GM19395 (cell line): ENCODE measurements around the gene KRTAP12-2.
"Not testable (repeated sequence)": the region's sequence is repeated elsewhere in the genome, so short reads cannot be mapped to it uniquely, and the experiment has no call there.

ENCODE experiments used
- ATAC-seq: cut with Tn5 transposase; IDR thresholded peaks from one replicate; pipeline ENCODE4 v1.9.1; 2021; ENCODE audit warnings: mild to moderate bottlenecking, moderate library complexity; ENCODE audit not compliant: unreplicated experiment

The KRTAP12-2 gene

DNA sequence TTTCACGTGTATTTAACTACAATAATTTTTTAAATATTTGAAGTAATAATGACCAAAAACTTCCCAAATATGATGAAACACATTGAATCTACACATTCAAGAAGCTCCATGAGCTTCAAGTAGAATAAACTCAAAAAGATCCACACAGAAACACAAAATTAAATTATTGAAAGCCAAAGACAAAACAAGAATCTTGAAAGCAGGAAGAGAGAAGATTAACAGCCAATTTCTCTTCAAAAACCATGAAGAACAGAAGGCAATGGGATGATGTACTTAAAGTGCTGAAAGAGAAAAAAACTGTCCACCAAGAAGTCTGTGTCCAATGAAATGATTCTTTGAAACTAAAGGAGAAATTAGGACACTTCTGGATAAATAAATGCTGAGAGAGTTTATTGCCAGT lies 34.7 kb downstream of the KRTAP12-2 start:
- ATAC-seq: no peak

DNA sequence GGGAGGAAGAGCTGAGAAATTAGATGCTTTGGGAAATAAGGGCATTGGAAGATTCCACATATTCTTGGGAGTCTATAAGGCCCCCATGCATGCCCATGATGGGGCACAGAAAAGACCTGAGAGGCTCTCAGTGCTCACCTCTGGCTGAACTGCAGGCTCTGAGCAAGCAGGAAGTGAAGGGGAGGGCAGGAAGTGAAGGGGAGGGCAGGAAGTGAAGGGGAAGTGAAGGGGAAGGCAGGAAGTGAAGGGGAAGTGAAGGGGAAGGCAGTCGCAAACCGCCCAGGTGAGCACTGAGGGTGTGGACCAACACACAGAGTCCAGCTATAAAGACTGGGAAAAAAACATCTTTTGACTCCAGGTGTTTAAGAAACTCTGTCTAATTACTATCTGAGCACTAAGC lies 36.3 kb downstream of the KRTAP12-2 start:
- no peak for ATAC-seq

GRCh38 chr21:44628707-44629391 lies 37.9 kb downstream of the KRTAP12-2 start:
- ATAC-seq: no peak

DNA sequence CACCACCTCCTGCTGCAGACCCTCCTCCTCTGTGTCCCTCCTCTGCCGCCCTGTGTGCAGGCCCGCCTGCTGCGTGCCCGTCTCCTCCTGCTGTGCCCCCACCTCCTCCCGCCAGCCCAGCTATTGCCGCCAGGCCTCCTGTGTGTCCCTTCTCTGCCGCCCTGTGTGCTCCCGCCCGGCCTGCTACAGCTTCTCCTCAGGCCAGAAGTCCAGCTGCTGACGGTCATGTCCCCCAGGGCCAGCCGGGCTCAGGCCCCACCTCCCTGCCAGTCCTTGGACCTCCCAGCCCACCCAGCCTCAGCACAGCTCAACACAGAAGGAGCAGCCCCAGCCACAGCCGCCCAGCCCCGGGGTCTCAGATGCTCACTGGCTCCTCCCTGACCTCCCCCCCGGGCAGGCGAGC lies 38.9 kb downstream of the KRTAP12-2 start:
- not testable (repeated sequence) for ATAC-seq

DNA sequence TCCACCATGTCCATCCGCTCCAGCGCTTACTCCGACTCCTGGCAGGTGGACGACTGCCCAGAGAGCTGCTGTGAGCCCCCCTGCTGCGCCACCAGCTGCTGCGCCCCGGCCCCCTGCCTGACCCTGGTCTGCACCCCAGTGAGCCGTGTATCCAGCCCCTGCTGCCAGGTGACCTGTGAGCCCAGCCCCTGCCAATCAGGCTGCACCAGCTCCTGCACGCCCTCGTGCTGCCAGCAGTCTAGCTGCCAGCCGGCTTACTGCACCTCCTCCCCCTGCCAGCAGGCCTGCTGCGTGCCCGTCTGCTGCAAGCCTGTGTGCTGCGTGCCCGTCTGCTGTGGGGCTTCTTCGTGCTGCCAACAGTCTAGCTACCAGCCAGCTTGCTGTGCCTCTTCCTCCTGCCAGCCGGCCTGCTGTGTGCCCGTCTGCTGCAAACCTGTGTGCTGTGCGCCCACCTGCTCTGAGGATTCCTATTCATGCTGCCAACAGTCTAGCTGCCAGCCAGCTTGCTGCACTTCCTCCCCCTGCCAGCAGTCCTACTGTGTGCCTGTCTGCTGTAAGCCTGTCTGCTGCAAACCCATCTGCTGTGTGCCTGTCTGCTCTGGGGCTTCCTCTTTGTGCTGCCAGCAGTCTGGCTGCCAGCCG lies 39.4 kb downstream of the KRTAP12-2 start:
- not testable (repeated sequence) for ATAC-seq

DNA sequence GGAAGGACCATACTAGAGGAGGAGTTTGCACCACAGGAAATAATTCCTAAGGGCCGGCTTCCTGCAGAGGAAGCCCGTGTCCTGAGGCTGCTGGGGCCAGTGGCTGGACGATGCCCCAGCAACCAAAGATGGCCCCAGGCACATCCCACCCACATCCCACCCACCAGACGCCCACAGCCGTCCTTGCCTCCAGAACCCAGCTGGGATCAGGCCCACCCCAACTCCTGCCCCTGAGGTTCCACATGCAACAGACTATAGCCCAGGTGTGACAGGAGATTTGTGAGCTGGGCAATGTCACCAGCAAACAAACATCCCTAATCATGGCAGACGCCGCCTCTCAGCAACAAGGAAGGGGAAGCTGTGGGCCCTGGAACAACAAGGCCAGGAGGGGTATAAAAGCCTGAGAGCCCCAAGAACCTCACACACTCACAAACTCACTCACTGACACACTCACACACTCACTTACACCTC lies 40.0 kb downstream of the KRTAP12-2 start, which contains the start of gene KRTAP10-9:
Gene KRTAP10-9 (plus strand): TSS at position 421 of the 471 bp plus-strand sequence. CDS start 79 bp downstream, outside the sequence.
- no peak for ATAC-seq

DNA sequence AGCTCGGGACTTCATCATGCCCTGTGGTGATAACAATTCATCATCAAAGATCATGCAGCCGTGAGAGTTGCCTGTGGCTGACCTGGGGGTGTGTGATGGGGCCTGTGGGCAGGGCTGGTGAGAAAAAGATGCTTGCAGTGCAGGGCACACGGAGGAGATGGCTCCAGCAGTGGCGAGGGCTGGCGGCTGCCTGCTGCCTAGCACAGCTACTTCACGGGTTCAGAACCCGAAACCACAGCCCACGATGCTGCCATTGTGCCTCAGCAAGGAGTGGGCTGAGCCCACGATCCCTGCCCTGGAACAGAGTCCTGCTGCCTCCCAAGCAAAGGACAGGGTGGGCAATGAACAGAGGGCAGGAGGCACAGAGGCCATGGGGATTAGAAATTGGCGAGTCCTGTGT lies 40.5 kb downstream of the KRTAP12-2 start:
- ATAC-seq: no peak

- ATAC-seq: no peak
These were observed 41.0 kb downstream of the KRTAP12-2 start for GRCh38 chr21:44625756-44626155.

GRCh38 chr21:44623575-44623974 lies 43.2 kb downstream of the KRTAP12-2 start:
- ATAC-seq: no peak

DNA sequence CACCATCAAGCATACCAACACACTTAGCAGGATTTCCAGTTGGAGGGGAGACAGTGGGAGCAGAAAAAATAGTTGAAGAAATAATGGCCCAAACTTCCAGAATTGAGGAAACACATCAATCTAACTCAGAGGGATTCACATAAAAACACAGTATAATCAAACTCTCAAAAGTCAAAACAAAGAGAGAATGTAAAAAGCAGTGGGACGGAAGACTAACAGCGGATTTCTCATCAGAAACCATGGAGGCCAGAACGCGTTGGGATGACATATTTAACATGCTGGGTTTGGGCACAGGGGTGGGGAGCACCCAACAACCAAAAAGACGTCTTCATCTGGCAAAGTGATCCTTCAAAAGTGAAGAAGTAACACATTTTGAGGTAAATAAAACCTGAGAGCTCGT lies 46.8 kb downstream of the KRTAP12-2 start:
- no peak for ATAC-seq

DNA sequence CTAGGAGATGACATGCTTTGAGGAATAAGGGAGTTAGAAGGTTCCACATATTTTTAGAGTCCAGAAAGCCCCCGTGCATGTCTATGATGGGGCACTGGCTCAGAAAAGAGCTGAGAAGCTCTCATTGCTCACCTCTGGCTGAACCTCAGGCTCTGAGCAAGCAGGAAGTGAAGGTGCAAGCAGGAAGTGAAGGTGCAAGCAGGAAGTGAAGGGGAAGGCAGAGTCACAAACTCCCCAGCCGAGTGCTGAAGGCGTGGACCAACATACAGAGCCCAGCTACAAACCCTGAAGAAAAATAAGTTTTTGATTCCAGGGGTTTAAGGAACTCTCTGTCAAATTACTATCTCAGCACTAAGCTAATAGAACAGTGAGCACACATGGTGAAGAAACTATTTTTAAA lies 47.8 kb downstream of the KRTAP12-2 start:
- no peak for ATAC-seq

DNA sequence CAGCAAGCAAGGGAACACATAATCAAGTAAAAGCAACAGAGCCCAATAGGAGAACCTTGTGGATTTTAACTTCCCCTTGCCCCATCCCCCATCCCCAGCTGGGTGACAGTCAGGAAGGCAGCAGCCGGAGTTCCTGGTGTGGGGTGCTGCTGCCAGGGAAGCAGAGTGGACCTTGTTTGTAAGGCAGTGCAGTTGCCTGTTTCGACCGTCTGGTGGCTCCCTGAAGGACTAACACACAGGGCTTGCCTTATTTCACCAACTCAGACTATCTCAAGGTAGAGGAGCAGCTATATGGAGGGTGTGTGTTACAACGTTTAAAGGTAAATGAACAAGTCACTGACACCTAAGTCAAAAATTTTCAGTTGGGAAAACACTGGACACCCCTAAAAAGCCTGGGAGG lies 48.2 kb downstream of the KRTAP12-2 start:
- no peak for ATAC-seq

DNA sequence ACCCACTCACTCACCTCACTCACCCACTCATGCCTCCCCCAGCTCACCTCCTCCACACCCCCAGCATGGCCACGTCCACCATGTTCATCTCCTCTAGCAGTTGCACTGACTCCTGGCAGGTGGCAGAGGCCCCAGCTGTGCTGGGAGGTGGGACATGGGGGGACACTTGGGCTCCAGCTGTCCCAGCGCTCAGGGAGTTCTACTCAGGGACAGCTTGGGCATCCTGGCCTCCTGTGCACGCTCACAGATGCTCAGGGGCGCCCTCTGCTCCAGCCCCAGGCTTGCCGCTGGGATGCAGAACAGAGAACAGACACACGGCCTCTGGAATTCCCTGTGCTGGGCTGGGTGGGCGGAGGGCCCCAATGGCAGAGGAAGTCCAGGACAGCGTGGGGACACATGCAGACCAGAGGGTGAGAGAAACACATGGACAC lies 49.6 kb downstream of the KRTAP12-2 start:
- no peak for ATAC-seq

- ATAC-seq: no peak
These were observed 50.2 kb downstream of the KRTAP12-2 start for GRCh38 chr21:44616591-44616926.
